Activated T-cell treated with anti-CD3 and anti-CD28 coated beads, Interleukin-2, amount 50 U/mL, for 4 hours (primary cell): ENCODE measurements around the gene ITGA7. TPM values are rescaled to one million over a fixed set of nuclear protein-coding genes. Genes with fewer than 3 reads are reported as not detected.
A peak's percentile ranks its signal among the peaks of the same experiment; 100 is the strongest.

Source experiments
- ATAC-seq, 2 donors: fragments of 200-7000 bp; cut with Tn5 transposase; one replicate each; pipeline ENCODE4 v1.10.0; 2021
- DNase-seq: peaks from one replicate; pipeline ENCODE4 v3.0.0-alpha.2; 2020
- H3K27me3 Mint-ChIP-seq: one replicate; pipeline ENCODE4 v1.8.0; 2021; ENCODE audit warnings: low read depth, mixed read lengths
- H3K36me3 Mint-ChIP-seq: one replicate; pipeline ENCODE4 v1.8.0; 2022; ENCODE audit warnings: mixed read lengths; ENCODE audit not compliant: insufficient read depth
- H3K4me1 Mint-ChIP-seq: one replicate; pipeline ENCODE4 v1.8.0; 2021; ENCODE audit warnings: low read depth, mixed read lengths
- H3K4me3 Mint-ChIP-seq: one replicate; pipeline ENCODE4 v1.8.0; 2021; ENCODE audit warnings: mild to moderate bottlenecking, moderate library complexity, mixed read lengths
- H3K9me3 Mint-ChIP-seq: one replicate; pipeline ENCODE4 v1.8.0; 2021; ENCODE audit warnings: mixed read lengths
- total RNA-seq, 3 donors: library from RNA; stranded (reverse); gene quantifications; one replicate each; pipeline ENCODE4 v1.2.1, GENCODE V29; 2021

Gene ITGA7
- total RNA-seq, 3 donors from 2014 or later = 0.91 to 1.4 (median 1.3) TPM

DNA sequence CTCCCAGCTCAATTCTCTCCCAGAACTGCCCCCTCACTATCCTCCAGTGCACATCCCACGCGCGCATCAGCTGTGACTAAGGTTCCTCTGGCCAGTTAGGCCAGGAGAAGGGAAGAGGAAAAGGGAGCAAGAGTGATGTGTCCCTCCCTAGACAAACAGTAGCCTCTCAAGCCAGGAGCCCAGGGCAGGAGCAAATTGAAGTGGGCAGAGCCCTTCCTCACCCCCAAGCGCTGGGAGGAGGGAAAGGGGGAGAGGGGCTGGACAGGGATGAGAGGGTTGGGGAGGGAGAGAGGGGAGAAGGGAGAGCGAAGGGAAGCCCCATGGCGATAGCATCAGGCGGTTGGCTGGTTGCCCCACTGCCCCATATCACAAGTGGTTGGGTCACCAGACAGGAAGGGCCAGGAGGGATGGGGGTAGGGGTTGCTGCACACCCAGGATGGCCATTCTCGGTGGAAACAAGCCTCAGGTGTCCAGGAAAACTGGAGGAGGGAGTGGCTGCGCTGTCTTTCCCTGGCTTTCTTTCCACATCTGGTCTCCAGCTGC is 20.0 kb upstream of the ITGA7 start:
- Mint-ChIP-seq H3K4me3 (peak overlapping the region; percentile 88), H3K9me3 (no peaks in the 10 kb centered on the region), H3K4me1 (peaks cover 41% of the 10 kb centered on the region), H3K36me3 (peaks cover 6% of the 10 kb centered on the region), H3K27me3 (no peaks in the 10 kb centered on the region)
- no peak for ATAC-seq
- DNase-seq = no peak

DNA sequence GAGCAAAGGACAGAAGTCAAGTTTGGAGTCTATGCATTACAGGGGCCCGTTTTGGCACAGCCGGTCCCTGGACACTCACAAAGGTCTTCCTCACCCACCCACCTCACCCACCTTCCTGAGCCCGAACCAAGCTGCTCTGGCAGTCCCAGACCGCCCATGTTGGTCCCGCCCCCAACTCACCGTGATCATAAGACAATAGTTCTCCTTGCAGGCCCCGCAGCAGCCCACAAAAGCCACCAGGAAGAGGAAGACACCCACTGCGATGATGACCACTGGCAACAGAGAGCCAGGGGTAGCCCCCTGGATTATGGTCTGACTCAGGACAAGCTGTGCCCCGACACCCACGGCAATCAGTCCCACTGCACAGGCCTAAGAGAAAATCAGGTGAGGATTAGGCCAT is 19.3 kb upstream of the ITGA7 start:
- H3K4me1 Mint-ChIP-seq = peaks cover 41% of the 10 kb centered on the region
- H3K27me3 Mint-ChIP-seq = no peaks in the 10 kb centered on the region
- H3K4me3 Mint-ChIP-seq = peak overlapping the region; percentile 88
- ATAC-seq (no peak), DNase-seq (no peak)
- H3K9me3 Mint-ChIP-seq = no peaks in the 10 kb centered on the region
- peaks cover 6% of the 10 kb centered on the region for H3K36me3 Mint-ChIP-seq

DNA sequence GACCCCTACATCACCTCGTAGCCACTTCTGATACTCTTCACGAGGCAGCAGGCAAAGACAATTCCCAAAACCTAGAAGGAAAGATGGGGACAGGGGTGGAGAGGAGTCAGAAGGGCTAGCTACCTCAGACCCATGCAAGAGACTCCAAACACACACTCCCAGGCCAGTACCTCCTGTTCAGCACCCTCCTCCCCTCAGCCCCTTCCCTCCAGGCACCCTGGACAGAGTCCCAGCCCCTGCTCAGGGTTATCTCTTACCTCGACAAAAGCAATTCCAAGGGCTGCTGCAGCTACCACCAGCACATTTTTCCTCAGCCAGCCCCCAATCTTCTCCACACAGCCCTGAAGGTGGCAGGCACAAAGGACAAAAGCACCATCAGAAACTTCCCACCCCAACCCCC is 17.9 kb upstream of the ITGA7 start:
- peaks cover 40% of the 10 kb centered on the region for H3K4me1 Mint-ChIP-seq
- DNase-seq = no peak
- no peaks in the 10 kb centered on the region for H3K9me3 Mint-ChIP-seq
- H3K27me3 Mint-ChIP-seq = no peaks in the 10 kb centered on the region
- no peak overlapping the region for H3K4me3 Mint-ChIP-seq
- H3K36me3 Mint-ChIP-seq = peaks cover 6% of the 10 kb centered on the region
- no peak for ATAC-seq

DNA sequence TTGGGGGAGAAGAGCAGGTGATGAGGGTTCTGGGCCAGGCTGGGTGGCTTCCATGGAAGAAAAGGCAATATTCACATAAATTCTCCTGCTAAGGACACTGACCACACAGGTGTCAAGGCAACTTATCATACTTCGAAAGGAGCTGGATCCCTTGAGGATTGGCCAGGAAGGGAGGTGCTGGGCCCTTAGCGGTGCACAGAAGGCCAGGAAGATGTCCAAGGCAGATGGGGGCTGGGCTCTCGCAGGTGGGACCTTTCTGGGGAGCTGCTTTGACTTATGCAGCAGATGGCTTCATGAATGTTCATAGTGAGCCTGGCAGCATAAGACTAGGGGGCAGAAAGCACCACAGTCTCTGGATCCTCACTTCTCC is 17.2 kb upstream of the ITGA7 start:
- ATAC-seq = no peak
- Mint-ChIP-seq H3K4me3 (no peak overlapping the region), H3K4me1 (peaks cover 34% of the 10 kb centered on the region), H3K36me3 (peaks cover 6% of the 10 kb centered on the region), H3K27me3 (no peaks in the 10 kb centered on the region), H3K9me3 (no peaks in the 10 kb centered on the region)
- no peak for DNase-seq

DNA sequence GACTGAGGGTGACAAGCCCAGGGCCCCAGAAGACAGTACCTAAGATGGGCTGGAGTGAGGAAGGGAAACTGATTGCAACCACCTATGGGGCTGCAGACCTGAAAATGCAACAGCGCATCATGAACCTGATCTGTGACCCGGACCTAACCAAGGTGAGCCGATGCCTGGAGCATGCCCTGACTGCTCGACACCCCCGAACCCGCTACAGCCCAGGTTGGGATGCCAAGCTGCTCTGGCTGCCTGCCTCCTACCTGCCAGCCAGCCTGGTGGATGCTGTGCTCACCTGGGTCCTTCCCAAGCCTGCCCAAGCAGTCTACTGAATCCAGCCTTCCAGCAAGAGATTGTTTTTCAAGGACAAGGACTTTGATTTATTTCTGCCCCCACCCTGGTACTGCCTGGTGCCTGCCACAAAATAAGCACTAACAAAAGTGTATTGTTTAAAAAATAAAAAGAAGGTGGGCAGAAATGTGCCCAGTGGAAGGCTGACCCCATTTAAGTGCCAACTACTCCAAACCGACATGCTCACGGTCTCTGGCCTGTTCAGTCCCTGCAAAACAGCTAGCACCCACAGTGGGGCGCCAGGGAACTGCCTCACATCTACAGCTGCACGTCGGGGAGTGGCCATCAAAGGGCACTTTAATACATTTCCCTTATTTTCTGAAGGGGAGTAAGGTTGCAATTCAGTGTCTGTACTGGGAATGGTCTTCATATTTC is 16.7 kb upstream of the ITGA7 start:
- peaks cover 28% of the 10 kb centered on the region for H3K4me1 Mint-ChIP-seq
- H3K4me3 Mint-ChIP-seq = no peak overlapping the region
- no peaks in the 10 kb centered on the region for H3K9me3 Mint-ChIP-seq
- no peaks in the 10 kb centered on the region for H3K27me3 Mint-ChIP-seq
- DNase-seq = peak; percentile 52
- H3K36me3 Mint-ChIP-seq = peaks cover 6% of the 10 kb centered on the region
- ATAC-seq = peak in 1 of 2 donors; percentile 32

DNA sequence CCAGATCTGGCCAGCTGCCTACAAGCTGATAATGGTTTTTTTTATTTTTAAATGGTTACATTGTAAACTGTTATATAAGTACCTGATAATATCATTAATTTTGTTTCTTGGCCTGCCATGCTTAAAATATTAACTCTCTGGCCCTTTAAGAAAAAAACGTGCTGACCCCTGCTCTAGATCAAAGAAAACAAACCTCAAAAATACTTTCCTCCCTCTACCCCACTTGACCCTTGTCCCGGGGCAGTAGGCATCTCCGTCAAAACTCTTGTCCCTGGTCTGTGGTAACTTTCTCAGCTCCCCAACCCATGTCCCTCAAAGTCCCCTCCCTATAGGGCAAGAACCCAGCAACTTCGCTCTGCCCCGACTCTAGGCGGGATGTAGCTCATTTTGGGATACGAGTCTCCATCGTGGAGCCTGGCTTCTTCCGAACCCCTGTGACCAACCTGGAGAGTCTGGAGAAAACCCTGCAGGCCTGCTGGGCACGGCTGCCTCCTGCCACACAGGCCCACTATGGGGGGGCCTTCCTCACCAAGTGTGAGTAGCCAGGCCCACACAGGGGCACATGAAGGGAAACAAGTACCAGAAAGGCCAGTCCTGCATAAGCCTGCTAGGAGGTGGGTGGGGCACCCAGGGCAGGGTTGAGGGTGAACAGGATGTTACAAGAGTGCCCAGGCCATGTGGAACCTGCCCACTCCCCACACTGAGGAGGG is 16.0 kb upstream of the ITGA7 start:
- no peak for ATAC-seq
- H3K4me1 Mint-ChIP-seq = peaks cover 28% of the 10 kb centered on the region
- H3K36me3 Mint-ChIP-seq = peaks cover 6% of the 10 kb centered on the region

DNA sequence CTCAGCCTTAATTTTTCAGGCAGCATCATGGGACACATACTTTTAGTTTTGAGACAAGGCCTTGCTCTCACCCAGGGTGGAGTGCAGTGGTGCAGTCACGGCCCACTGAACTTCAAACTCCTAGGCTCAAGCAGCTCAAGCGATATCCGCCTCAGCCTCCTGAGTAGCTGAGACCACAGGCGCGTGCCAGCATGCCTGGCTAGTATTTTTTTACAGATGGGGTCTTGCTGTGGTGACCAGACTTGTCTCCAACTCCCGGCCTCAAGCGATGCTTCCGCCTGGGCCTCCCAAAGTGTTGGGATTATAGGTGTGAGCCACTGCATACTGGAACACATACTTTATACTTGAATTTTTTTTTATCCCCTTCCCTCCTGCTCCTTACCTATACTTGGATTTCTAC is 15.2 kb upstream of the ITGA7 start:
- no peaks in the 10 kb centered on the region for H3K9me3 Mint-ChIP-seq
- DNase-seq (no peak), ATAC-seq (no peak)
- peaks cover 32% of the 10 kb centered on the region for H3K4me1 Mint-ChIP-seq
- no peak overlapping the region for H3K4me3 Mint-ChIP-seq
- peaks cover 6% of the 10 kb centered on the region for H3K36me3 Mint-ChIP-seq
- no peaks in the 10 kb centered on the region for H3K27me3 Mint-ChIP-seq

More for the DNA sequence above, 16.0 kb upstream of the ITGA7 start:
- no peak for DNase-seq
- H3K9me3 Mint-ChIP-seq = no peaks in the 10 kb centered on the region
- no peak overlapping the region for H3K4me3 Mint-ChIP-seq
- H3K27me3 Mint-ChIP-seq = no peaks in the 10 kb centered on the region

DNA sequence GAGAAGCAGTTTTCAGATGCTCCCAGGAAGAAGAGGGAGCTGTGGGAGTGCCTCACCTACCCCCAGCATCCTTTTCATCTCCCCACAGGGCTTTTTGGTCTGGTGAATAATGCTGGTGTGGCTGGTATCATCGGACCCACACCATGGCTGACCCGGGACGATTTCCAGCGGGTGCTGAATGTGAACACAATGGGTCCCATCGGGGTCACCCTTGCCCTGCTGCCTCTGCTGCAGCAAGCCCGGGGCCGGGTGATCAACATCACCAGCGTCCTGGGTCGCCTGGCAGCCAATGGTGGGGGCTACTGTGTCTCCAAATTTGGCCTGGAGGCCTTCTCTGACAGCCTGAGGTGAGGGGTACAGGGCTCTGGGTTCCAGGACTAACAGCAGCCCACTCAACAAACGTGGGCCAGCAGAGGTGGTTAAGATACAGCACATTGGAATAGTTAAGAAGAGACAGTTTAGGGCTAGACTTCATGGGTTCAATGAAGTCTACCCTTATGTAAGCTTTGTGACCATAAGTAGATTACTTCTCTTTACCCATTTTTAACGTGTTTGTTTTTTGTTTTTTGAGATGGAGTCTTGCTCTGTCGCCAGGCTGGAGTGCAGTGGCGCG is 14.0 kb upstream of the ITGA7 start:
- H3K36me3 Mint-ChIP-seq = peaks cover 6% of the 10 kb centered on the region
- no peaks in the 10 kb centered on the region for H3K9me3 Mint-ChIP-seq
- ATAC-seq = no peak
- peaks cover 35% of the 10 kb centered on the region for H3K4me1 Mint-ChIP-seq
- no peak overlapping the region for H3K4me3 Mint-ChIP-seq
- DNase-seq = no peak
- H3K27me3 Mint-ChIP-seq = no peaks in the 10 kb centered on the region

DNA sequence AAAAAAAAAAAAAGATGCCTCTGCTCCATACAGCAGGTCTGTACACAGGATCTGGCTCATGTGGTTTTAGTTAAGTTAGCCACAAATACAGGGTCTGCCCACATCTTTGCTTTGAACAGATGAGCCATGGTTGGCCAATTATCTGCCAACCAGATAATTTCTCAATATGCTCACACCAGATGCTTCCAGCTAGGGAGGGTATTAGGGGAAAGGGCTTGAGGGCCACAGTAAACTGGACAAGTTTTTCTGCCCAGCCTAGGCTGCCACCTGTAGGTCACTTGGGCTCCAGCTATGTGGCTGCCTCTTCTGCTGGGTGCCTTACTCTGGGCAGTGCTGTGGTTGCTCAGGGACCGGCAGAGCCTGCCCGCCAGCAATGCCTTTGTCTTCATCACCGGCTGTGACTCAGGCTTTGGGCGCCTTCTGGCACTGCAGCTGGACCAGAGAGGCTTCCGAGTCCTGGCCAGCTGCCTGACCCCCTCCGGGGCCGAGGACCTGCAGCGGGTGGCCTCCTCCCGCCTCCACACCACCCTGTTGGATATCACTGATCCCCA is 13.3 kb upstream of the ITGA7 start:
- ATAC-seq (no peak), DNase-seq (no peak)
- Mint-ChIP-seq H3K4me3 (no peak overlapping the region), H3K9me3 (no peaks in the 10 kb centered on the region), H3K27me3 (peaks cover under 1% of the 10 kb centered on the region), H3K36me3 (peaks cover 6% of the 10 kb centered on the region), H3K4me1 (peaks cover 35% of the 10 kb centered on the region)

DNA sequence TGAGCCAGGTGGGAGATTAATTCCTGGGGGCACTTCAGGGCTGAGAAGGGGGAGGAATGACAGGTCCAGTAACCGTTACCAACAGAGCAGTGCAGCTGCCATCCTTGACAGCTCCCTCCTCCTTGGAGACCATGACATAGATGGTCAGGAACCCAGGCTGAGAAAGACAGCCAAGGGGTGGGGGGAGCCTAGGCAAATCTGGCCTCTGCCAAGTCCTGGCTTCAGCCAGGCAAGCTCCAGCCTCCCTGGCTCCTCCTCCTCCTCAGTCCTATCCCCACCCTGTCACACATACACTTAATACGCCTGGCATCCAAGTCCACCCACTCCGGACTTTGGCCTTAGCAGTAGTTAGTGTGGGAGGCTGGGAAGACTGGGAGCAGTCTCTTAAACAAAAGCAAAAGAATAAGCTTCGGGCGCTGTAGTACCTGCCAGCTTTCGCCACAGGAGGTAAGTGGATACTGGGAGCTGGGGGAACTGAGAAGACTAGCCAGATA is 12.4 kb upstream of the ITGA7 start, which contains the start of gene RDH5:
Gene RDH5 (plus strand): TSS at position 323 of the 494 bp plus-strand sequence. CDS start 792 bp downstream, outside the sequence.
- Mint-ChIP-seq H3K27me3 (peaks cover 2% of the 10 kb centered on the region), H3K4me1 (peaks cover 36% of the 10 kb centered on the region), H3K36me3 (peaks cover 4% of the 10 kb centered on the region), H3K4me3 (no peak within 1 kb of the TSS), H3K9me3 (no peaks in the 10 kb centered on the region)
- ATAC-seq = no peak
- DNase-seq = no peak

DNA sequence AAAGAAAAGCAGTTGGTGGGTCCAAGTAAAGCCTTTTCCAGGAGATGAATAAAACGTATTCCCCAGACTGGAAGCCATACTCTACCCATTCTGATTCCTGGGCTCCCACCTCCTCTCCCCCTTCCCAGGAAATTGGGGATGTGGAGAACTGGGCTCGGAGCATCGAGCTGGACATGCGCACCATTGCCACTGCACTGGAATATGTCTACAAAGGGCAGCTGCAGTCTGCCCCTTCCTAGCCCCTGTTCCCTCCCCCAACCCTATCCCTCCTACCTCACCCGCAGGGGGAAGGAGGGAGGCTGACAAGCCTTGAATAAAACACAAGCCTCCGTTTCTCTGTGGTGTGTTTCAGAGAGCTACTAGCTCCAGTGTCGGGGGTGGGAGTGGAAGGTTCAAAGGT is 11.7 kb upstream of the ITGA7 start:
- no peak overlapping the region for H3K4me3 Mint-ChIP-seq
- H3K9me3 Mint-ChIP-seq = no peaks in the 10 kb centered on the region
- no peak for ATAC-seq
- peaks cover 2% of the 10 kb centered on the region for H3K27me3 Mint-ChIP-seq
- peaks cover 29% of the 10 kb centered on the region for H3K4me1 Mint-ChIP-seq
- H3K36me3 Mint-ChIP-seq = no peaks in the 10 kb centered on the region
- no peak for DNase-seq

DNA sequence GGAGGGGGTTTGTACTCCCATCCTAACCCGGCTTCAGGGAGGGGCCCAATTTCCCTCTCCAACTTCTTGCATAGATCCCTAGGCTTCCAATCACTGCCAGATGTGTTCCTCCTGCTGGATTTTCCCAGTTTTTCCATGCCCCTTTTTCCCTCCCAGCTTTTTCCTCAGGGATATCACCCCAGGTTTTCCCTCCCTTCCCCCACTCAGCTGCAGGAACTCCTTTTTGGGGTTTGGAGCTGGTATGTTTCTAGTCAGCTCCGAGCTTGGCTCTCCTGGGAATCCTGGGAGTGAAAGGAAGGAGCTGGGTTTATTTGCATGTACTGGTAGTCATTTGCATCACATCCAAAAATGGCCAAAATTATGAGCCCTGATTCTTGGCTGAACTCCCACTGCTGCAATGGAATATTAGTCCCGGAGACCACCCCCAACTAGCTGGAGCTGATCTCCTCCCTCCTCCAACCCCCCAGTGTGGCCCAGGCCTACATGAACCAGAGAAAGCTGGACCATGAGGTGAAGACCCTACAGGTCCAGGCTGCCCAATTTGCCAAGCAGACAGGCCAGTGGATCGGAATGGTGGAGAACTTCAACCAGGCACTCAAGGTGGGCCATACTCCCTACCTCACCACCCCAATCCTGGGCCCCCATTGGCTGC is 11.0 kb upstream of the ITGA7 start:
- no peak for DNase-seq
- no peaks in the 10 kb centered on the region for H3K36me3 Mint-ChIP-seq
- H3K27me3 Mint-ChIP-seq = peaks cover 2% of the 10 kb centered on the region
- H3K4me1 Mint-ChIP-seq = peaks cover 29% of the 10 kb centered on the region
- H3K4me3 Mint-ChIP-seq = no peak overlapping the region
- H3K9me3 Mint-ChIP-seq = no peaks in the 10 kb centered on the region
- ATAC-seq = no peak

DNA sequence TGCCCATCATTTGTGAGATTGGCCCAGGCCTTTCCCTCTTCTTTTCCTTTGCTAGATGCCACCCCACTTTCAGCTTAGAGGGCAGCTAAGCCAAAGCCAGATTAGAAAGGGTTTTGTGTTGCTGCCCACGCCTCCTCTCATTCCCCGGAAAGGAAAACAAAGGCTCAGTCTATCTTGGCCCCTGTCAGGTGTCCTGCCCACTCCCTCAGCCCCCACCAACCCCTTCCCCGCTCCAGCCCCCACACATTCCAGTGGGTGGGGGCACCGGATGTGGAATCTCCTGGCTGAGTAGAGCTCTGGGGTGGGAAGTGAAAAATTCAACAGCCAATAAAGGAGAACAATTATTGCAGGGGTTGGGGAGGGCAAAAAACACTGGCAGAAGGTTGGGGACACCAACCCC is 10.3 kb upstream of the ITGA7 start:
- peaks cover 29% of the 10 kb centered on the region for H3K4me1 Mint-ChIP-seq
- H3K9me3 Mint-ChIP-seq = no peaks in the 10 kb centered on the region
- no peak for ATAC-seq
- H3K36me3 Mint-ChIP-seq = no peaks in the 10 kb centered on the region
- H3K4me3 Mint-ChIP-seq = no peak overlapping the region
- H3K27me3 Mint-ChIP-seq = peaks cover 2% of the 10 kb centered on the region
- no peak for DNase-seq
